Stimulated activated CD8-positive, alpha-beta memory T cell treated with anti-CD3 and anti-CD28 coated beads, Interleukin-7, amount 100 ng/mL, for 24 hours (primary cell): Measurements from ENCODE around the gene HIBADH.
"Not testable (repeated sequence)": the region's sequence is repeated elsewhere in the genome, so short reads cannot be mapped to it uniquely, and the experiment has no call there.

ENCODE experiments used
- DNase-seq: peaks from one replicate; pipeline ENCODE4 v3.0.0-alpha.2; 2020; ENCODE audit warnings: low read depth

The HIBADH gene

GRCh38 chr7:27595009-27595408, 67.7 kb downstream of the HIBADH start:
- DNase-seq = no peak

GRCh38 chr7:27593226-27593625, 69.5 kb downstream of the HIBADH start:
- DNase-seq = no peak

GRCh38 chr7:27590416-27590815, 72.3 kb downstream of the HIBADH start:
- no peak for DNase-seq

- DNase-seq = no peak
Measured at GRCh38 chr7:27587429-27587828, 75.3 kb downstream of the HIBADH start.

- no peak for DNase-seq
Measured at GRCh38 chr7:27586825-27587224, 75.9 kb downstream of the HIBADH start.

GRCh38 chr7:27585781-27586447, 76.8 kb downstream of the HIBADH start:
- no peak for DNase-seq

- DNase-seq = no peak
Measured at GRCh38 chr7:27581906-27582305, 80.8 kb downstream of the HIBADH start.

- no peak for DNase-seq
Measured at GRCh38 chr7:27581119-27581518, 81.6 kb downstream of the HIBADH start.

- DNase-seq = no peak
Measured at GRCh38 chr7:27579565-27579964, 83.1 kb downstream of the HIBADH start.

- DNase-seq = not testable (repeated sequence)
Measured at GRCh38 chr7:27578169-27578568, 84.5 kb downstream of the HIBADH start.

GRCh38 chr7:27576360-27576944, 86.2 kb downstream of the HIBADH start:
- no peak for DNase-seq

GRCh38 chr7:27575613-27576012, 87.1 kb downstream of the HIBADH start:
- no peak for DNase-seq

GRCh38 chr7:27569106-27569505, 93.6 kb downstream of the HIBADH start:
- DNase-seq = no peak

GRCh38 chr7:27567266-27567665, 95.4 kb downstream of the HIBADH start:
- DNase-seq = no peak

GRCh38 chr7:27564881-27565482, 97.7 kb downstream of the HIBADH start:
- no peak for DNase-seq

- no peak for DNase-seq
Measured at GRCh38 chr7:27560706-27561235, 101.9 kb downstream of the HIBADH start.

- DNase-seq = no peak
Measured at GRCh38 chr7:27555670-27556069, 107.0 kb downstream of the HIBADH start.

GRCh38 chr7:27554826-27555225, 107.9 kb downstream of the HIBADH start:
- no peak for DNase-seq

- no peak for DNase-seq
Measured at GRCh38 chr7:27553273-27553672, 109.4 kb downstream of the HIBADH start.

GRCh38 chr7:27551803-27552400, 110.8 kb downstream of the HIBADH start:
- DNase-seq = no peak

- no peak for DNase-seq
Measured at GRCh38 chr7:27549606-27550005, 113.1 kb downstream of the HIBADH start.

- no peak for DNase-seq
Measured at GRCh38 chr7:27548304-27548703, 114.4 kb downstream of the HIBADH start.

GRCh38 chr7:27547401-27547800, 115.3 kb downstream of the HIBADH start:
- no peak for DNase-seq
